HCT116 (cell line): ENCODE data around the gene FGF3. TPM values are rescaled to one million over a fixed set of nuclear protein-coding genes. Genes with fewer than 3 reads are reported as not detected.

Experiments used
- ATAC-seq: fragments of 200-7000 bp; cut with Tn5 transposase; 2 replicates; pipeline ENCODE4 v1.9.1; 2020; ENCODE audit warnings: mild to moderate bottlenecking, moderate library complexity
- BruUV-seq: library from RNA; stranded (reverse); fragments of 400-500 nt; replicated peaks from 2 replicates; lab custom pipeline; 2021; lab: Mats Ljungman, UMichigan
- CTCF ChIA-PET: fragments of 300-600 bp; sonication (Branson Sonifier 250); formaldehyde crosslinking; loops from one replicate; lab custom pipeline; 2021; ENCODE audit warnings: antibody characterized with exemption; lab: Charles Lee
- POLR2A ChIA-PET: fragments of 300-600, 350-600 bp; sonication (Branson Sonifier 250); formaldehyde crosslinking; loops from one replicate; lab custom pipeline; 2021; ENCODE audit warnings: antibody characterized with exemption; lab: Charles Lee
- RAD21 ChIA-PET, 2 experiments: fragments of 300-600 bp; sonication (Branson Sonifier 250); formaldehyde crosslinking; loops; one replicate each; lab custom pipeline; 2023; ENCODE audit warnings: low total read pairs in 2 of 2; ENCODE audit not compliant: uncharacterized antibody in 2 of 2, unreplicated experiment in 2 of 2, low non-redundant PET in 1 of 2; lab: Charles Lee
- DNase-seq: peaks from one replicate; pipeline ENCODE4 v3.0.0-alpha.2; 2010; ENCODE audit warnings: low read depth, low spot score
- H2AFZ ChIP-seq: fragments of 200-600 bp; shearing (Covaris generic), sonication (generic); 2 replicates; pipeline ENCODE4 v1.6.1; 2017; ENCODE audit warnings: low read depth, mixed run types, mixed read lengths, antibody characterized with exemption, low read length; ENCODE audit not compliant: poor library complexity, severe bottlenecking
- H3K27ac ChIP-seq: 2 replicates; pipeline ENCODE4 v1.5.1; 2012; ENCODE audit warnings: low read depth, low read length
- H3K27me3 ChIP-seq: fragments of 200-600 bp; sonication (generic); 2 replicates; pipeline ENCODE4 v1.6.1; 2016; ENCODE audit warnings: mixed run types, low read length, mixed read lengths; ENCODE audit not compliant: insufficient read depth
- H3K36me3 ChIP-seq, 2 experiments: fragments of 200-500 bp in 1 of 2; fragments of 200-600 bp in 1 of 2; sonication (Bioruptor generic) in 1 of 2; sonication (generic) in 1 of 2; 2 replicates each; pipeline versions ENCODE4 v1.5.1 to v1.6.1; 2014 to 2016; ENCODE audit warnings: low read length in 2 of 2, inconsistent platforms in 1 of 2, mixed read lengths in 1 of 2, mixed run types in 1 of 2; ENCODE audit not compliant: insufficient read depth in 2 of 2, control insufficient read depth in 1 of 2
- H3K4me1 ChIP-seq, 2 experiments: fragments of 200-600 bp in 1 of 2; sonication (generic) in 1 of 2; 2 replicates each; pipeline versions ENCODE4 v1.5.1 to v1.6.1; 2012 to 2017; ENCODE audit warnings: low read length in 2 of 2, inconsistent platforms in 1 of 2, mild to moderate bottlenecking in 1 of 2, mixed read lengths in 1 of 2, mixed run types in 1 of 2, moderate library complexity in 1 of 2; ENCODE audit not compliant: insufficient read depth in 2 of 2, control insufficient read depth in 1 of 2
- H3K4me2 ChIP-seq: fragments of 200-600 bp; sonication (generic); 2 replicates; pipeline ENCODE4 v1.6.1; 2017; ENCODE audit warnings: mixed run types, low read length, mixed read lengths
- H3K4me3 ChIP-seq, 2 experiments: fragments of 200-600 bp in 1 of 2; sonication (generic) in 1 of 2; replicated peaks in 1 of 2; 2 replicates each; pipeline ENCODE4 v1.5.1; 2011 to 2016; ENCODE audit warnings: low read length in 2 of 2, control low read depth in 1 of 2, low read depth in 1 of 2, mild to moderate bottlenecking in 1 of 2, mixed read lengths in 1 of 2, mixed run types in 1 of 2
- H3K79me2 ChIP-seq: fragments of 200-600 bp; sonication (generic); 2 replicates; pipeline ENCODE4 v1.6.1; 2017; ENCODE audit warnings: mild to moderate bottlenecking, mixed run types, low read length, moderate library complexity, mixed read lengths; ENCODE audit not compliant: insufficient read depth
- H3K9ac ChIP-seq: fragments of 200-600 bp; sonication (generic); 2 replicates; pipeline ENCODE4 v1.6.1; 2016; ENCODE audit warnings: low read length, mixed read lengths
- H3K9me2 ChIP-seq: fragments of 200-600 bp; sonication (generic), shearing (Covaris generic); 2 replicates; pipeline ENCODE4 v1.6.1; 2017; ENCODE audit warnings: mixed run types, mild to moderate bottlenecking, moderate library complexity; ENCODE audit not compliant: insufficient read depth
- H3K9me3 ChIP-seq, 2 experiments: fragments of 200-500 bp in 1 of 2; fragments of 200-600 bp in 1 of 2; sonication (Bioruptor generic) in 1 of 2; sonication (generic) in 1 of 2; 2 replicates each; pipeline ENCODE4 v1.6.1; 2014 to 2017; ENCODE audit warnings: low read length in 2 of 2, mixed read lengths in 2 of 2, inconsistent platforms in 1 of 2, low read depth in 1 of 2, mild to moderate bottlenecking in 1 of 2, mixed run types in 1 of 2, moderate library complexity in 1 of 2; ENCODE audit not compliant: control insufficient read depth in 1 of 2, insufficient read depth in 1 of 2
- H4K20me1 ChIP-seq: fragments of 200-600 bp; sonication (generic), shearing (Covaris generic); 2 replicates; pipeline ENCODE4 v1.6.1; 2017; ENCODE audit warnings: mixed run types, mild to moderate bottlenecking, moderate library complexity; ENCODE audit not compliant: insufficient read depth
- CEBPB ChIP-seq: IDR thresholded peaks from 2 replicates; pipeline ENCODE4 v1.6.1; 2012; ENCODE audit warnings: low read depth
- EGR1 ChIP-seq: IDR thresholded peaks from 2 replicates; pipeline ENCODE4 v1.6.1; 2012; ENCODE audit warnings: low read depth
- EZH2 ChIP-seq: fragments of 200-600 bp; sonication (generic); IDR thresholded peaks from 2 replicates; pipeline ENCODE4 v1.6.1; 2017; ENCODE audit warnings: antibody characterized with exemption, mixed run types
- EZH2phosphoT487 ChIP-seq: fragments of 200-600 bp; IDR thresholded peaks from 2 replicates; pipeline ENCODE4 v1.6.1; 2018; ENCODE audit warnings: antibody characterized with exemption, borderline replicate concordance
- JUND ChIP-seq: IDR thresholded peaks from 2 replicates; pipeline ENCODE4 v1.6.1; 2012
- POLR2AphosphoS5 ChIP-seq: IDR thresholded peaks from 2 replicates; pipeline ENCODE4 v1.6.1; 2011; ENCODE audit warnings: mild to moderate bottlenecking, low read depth, low read length, moderate library complexity
- REST ChIP-seq: IDR thresholded peaks from 2 replicates; pipeline ENCODE4 v1.6.1; 2012; ENCODE audit warnings: low read depth
- SP1 ChIP-seq: IDR thresholded peaks from 2 replicates; pipeline ENCODE4 v1.6.1; 2012; ENCODE audit warnings: low read depth
- ZFX ChIP-seq: fragments of 450-650 bp; IDR thresholded peaks from 2 replicates; pipeline ENCODE4 v1.6.1; 2017
- intact Hi-C: fragments of 100-400 bp; cut with micrococcal nuclease; formaldehyde crosslinking; loops from 2 replicates; pipeline ENCODE4 v1.10.0; 2022
- total RNA-seq: library from RNA; stranded (reverse); gene quantifications from one replicate; pipeline ENCODE4 v1.2.1, GENCODE V29; 2021; ENCODE audit not compliant: unreplicated experiment
- TF ChIP-seq, protein P1 (sequence below): IDR thresholded peaks from 2 replicates; pipeline ENCODE4 v1.6.1; 2012

Gene FGF3
- total RNA-seq, 1 experiment from 2014 or later, result not detected

- H4K20me1 ChIP-seq, result no peaks in the 10 kb centered on the region
- no peak overlapping the region for H3K4me3 ChIP-seq
- no peaks in the 10 kb centered on the region for H3K9me3 ChIP-seq
- no peak overlapping the region for H2AFZ ChIP-seq
- no peak overlapping the region for H3K4me2 ChIP-seq
- ChIA-PET POLR2A (no interaction called here), RAD21 (no interaction called here), CTCF (no interaction called here)
- peaks cover 3 to 16% of the 10 kb centered on the region in 2 experiments; a peak in 3 of 4 replicates for H3K4me1 ChIP-seq
- no peaks in the 10 kb centered on the region for H3K36me3 ChIP-seq
- H3K27me3 ChIP-seq, result 0 out of 2 replicates have a peak, but pooled peaks cover 8% of the 10 kb centered on the region
- BruUV-seq, result no TSS peak
- TF ChIP-seq ZFX, result no peak
- TF ChIP-seq JUND, result no peak
- TF ChIP-seq, protein P1, sequence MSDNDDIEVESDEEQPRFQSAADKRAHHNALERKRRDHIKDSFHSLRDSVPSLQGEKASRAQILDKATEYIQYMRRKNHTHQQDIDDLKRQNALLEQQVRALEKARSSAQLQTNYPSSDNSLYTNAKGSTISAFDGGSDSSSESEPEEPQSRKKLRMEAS, result no peak
- no peak for TF ChIP-seq REST
- no peak for TF ChIP-seq EZH2phosphoT487
- TF ChIP-seq CEBPB, result no peak
- TF ChIP-seq EGR1, result no peak
- TF ChIP-seq SP1, result no peak
- TF ChIP-seq POLR2AphosphoS5, result no peak
- TF ChIP-seq EZH2, result no peak
- no peaks in the 10 kb centered on the region for H3K79me2 ChIP-seq
- DNase-seq (no peak), ATAC-seq (no peak)
- no peak overlapping the region for H3K27ac ChIP-seq
- no peak overlapping the region for H3K9ac ChIP-seq
- intact Hi-C loops, result no loop called here
- H3K9me2 ChIP-seq, result no peaks in the 10 kb centered on the region
These were observed 4.3 kb downstream of the FGF3 start for GRCh38 chr11:69814902-69815301.
